Endothelial cell of hepatic sinusoid (primary cell): ENCODE results near the gene SERTAD2.

Experiments
- in situ Hi-C: cut with HindIII; loops from 2 replicates; pipeline ENCODE4 v1.10.0; 2017; ENCODE audit warnings: low sequenced_read_pairs

The SERTAD2 gene

GRCh38 chr2:64612575-64613195, 41.0 kb downstream of the SERTAD2 start:
- in situ Hi-C loops: no loop called here

- in situ Hi-C loops: no loop called here
Measured at GRCh38 chr2:64610316-64610855, 43.3 kb downstream of the SERTAD2 start.

GRCh38 chr2:64609942-64610281, 43.8 kb downstream of the SERTAD2 start:
- in situ Hi-C loops: loop anchor here (5.0 kb wide), 1 partner anchor 37 kb away; no protein-coding TSS in a partner anchor

- in situ Hi-C loops: loop anchor here (5.0 kb wide), 1 partner anchor 38 kb away; no protein-coding TSS in a partner anchor
Measured at GRCh38 chr2:64609227-64609941, 44.3 kb downstream of the SERTAD2 start.

GRCh38 chr2:64608867-64609226, 44.9 kb downstream of the SERTAD2 start:
- in situ Hi-C loops: loop anchor here (5.0 kb wide), 1 partner anchor 38 kb away; no protein-coding TSS in a partner anchor

GRCh38 chr2:64607381-64608304, 46.1 kb downstream of the SERTAD2 start:
- in situ Hi-C loops: loop anchor here (5.0 kb wide), 1 partner anchor 40 kb away; no protein-coding TSS in a partner anchor

- in situ Hi-C loops: loop anchor here (5.0 kb wide), 1 partner anchor 41 kb away; no protein-coding TSS in a partner anchor
Measured at GRCh38 chr2:64606479-64607363, 47.0 kb downstream of the SERTAD2 start.

- in situ Hi-C loops: loop anchor here (5.0 kb wide), 1 partner anchor 41 kb away; no protein-coding TSS in a partner anchor
Measured at GRCh38 chr2:64605991-64606478, 47.7 kb downstream of the SERTAD2 start.

- in situ Hi-C loops: loop anchor here (5.0 kb wide), 1 partner anchor 42 kb away; no protein-coding TSS in a partner anchor
Measured at GRCh38 chr2:64605026-64605471, 48.7 kb downstream of the SERTAD2 start.

- in situ Hi-C loops: no loop called here
Measured at GRCh38 chr2:64604155-64604554, 49.6 kb downstream of the SERTAD2 start.

GRCh38 chr2:64602436-64602835, 51.3 kb downstream of the SERTAD2 start:
- in situ Hi-C loops: no loop called here

GRCh38 chr2:64601785-64602391, 51.8 kb downstream of the SERTAD2 start:
- in situ Hi-C loops: no loop called here

- in situ Hi-C loops: no loop called here
Measured at GRCh38 chr2:64601034-64601754, 52.5 kb downstream of the SERTAD2 start.

- in situ Hi-C loops: no loop called here
Measured at GRCh38 chr2:64599469-64599868, 54.2 kb downstream of the SERTAD2 start.

GRCh38 chr2:64598226-64598625, 55.5 kb downstream of the SERTAD2 start:
- in situ Hi-C loops: no loop called here

- in situ Hi-C loops: no loop called here
Measured at GRCh38 chr2:64595397-64596176, 58.1 kb downstream of the SERTAD2 start.

- in situ Hi-C loops: no loop called here
Measured at GRCh38 chr2:64594226-64594989, 59.3 kb downstream of the SERTAD2 start.
